SHP77 (cell line): ENCODE results near the gene CBL.

ENCODE experiments used
- DNase-seq, 2 experiments: peaks; one replicate each; lab custom pipeline; 2025; lab: John Stamatoyannopoulos, UW

Gene CBL

GRCh38 chr11:119310682-119311052 lies 104.5 kb downstream of the CBL start:
- no peak for DNase-seq

- no peak for DNase-seq
These were observed 108.6 kb downstream of the CBL start for GRCh38 chr11:119314726-119315125.

GRCh38 chr11:119315131-119316015 lies 109.2 kb downstream of the CBL start:
- DNase-seq, result peak in 1 of 2 experiments; percentile 60

- peak; percentile 8 to 42 for DNase-seq
These were observed 110.0 kb downstream of the CBL start for GRCh38 chr11:119316016-119316728.

- DNase-seq, result peak in 1 of 2 experiments; percentile 63
These were observed 110.8 kb downstream of the CBL start, which contains the start of gene MCAM for GRCh38 chr11:119316729-119317591. MCAM (minus strand) TSS chr11:119317130; CDS start chr11:119317101, 29 bp downstream.

GRCh38 chr11:119317592-119318239 lies 111.6 kb downstream of the CBL start:
- DNase-seq, result no peak

GRCh38 chr11:119318240-119319135 lies 112.3 kb downstream of the CBL start:
- peak; percentile 46 to 67 for DNase-seq

GRCh38 chr11:119319136-119319699 lies 113.1 kb downstream of the CBL start:
- no peak for DNase-seq

- DNase-seq, result no peak
These were observed 113.6 kb downstream of the CBL start for GRCh38 chr11:119319700-119320239.

GRCh38 chr11:119320240-119320775 lies 114.2 kb downstream of the CBL start:
- DNase-seq, result no peak

- no peak for DNase-seq
These were observed 114.8 kb downstream of the CBL start for GRCh38 chr11:119320776-119321524.

- DNase-seq, result no peak
These were observed 116.2 kb downstream of the CBL start for GRCh38 chr11:119322360-119322739.

GRCh38 chr11:119322921-119323531 lies 116.9 kb downstream of the CBL start:
- no peak for DNase-seq

GRCh38 chr11:119323532-119324033 lies 117.4 kb downstream of the CBL start:
- peak; percentile 53 to 55 for DNase-seq

GRCh38 chr11:119324189-119324588 lies 118.0 kb downstream of the CBL start:
- no peak for DNase-seq

GRCh38 chr11:119329320-119329719 lies 123.2 kb downstream of the CBL start:
- DNase-seq, result no peak

GRCh38 chr11:119330237-119330636 lies 124.1 kb downstream of the CBL start:
- DNase-seq, result no peak

- no peak for DNase-seq
These were observed 126.1 kb downstream of the CBL start for GRCh38 chr11:119332111-119332765.
